A549 (cell line): ENCODE measurements around the gene PTPRN2. TPM values are rescaled to one million over a fixed set of nuclear protein-coding genes. Genes with fewer than 3 reads are reported as not detected.

Source experiments
- ATAC-seq, 2 experiments: fragments of 200-7000 bp in 1 of 2; fragments of >200 bp in 1 of 2; cut with Nextera tagmentation in 1 of 2; cut with Tn5 transposase in 1 of 2; 3 replicates each; pipeline versions ENCODE4 v1.8.0 to v1.9.1; 2018 to 2020; ENCODE audit warnings: mild to moderate bottlenecking in 1 of 2, moderate library complexity in 1 of 2
- CTCF ChIA-PET: fragments of 300-600 bp; sonication (Branson Sonifier 250); formaldehyde crosslinking; extraction: SDS; loops from one replicate; lab custom pipeline; 2021; ENCODE audit warnings: antibody characterized with exemption, inconsistent platforms; lab: Yijun Ruan, JAX
- POLR2A ChIA-PET: fragments of 350-600 bp; formaldehyde crosslinking; extraction: SDS; loops from one replicate; lab custom pipeline; 2021; ENCODE audit warnings: antibody characterized with exemption, inconsistent platforms; lab: Yijun Ruan, JAX
- DNase-seq, 2 experiments: peaks; one replicate each; pipeline versions ENCODE4 v3.0.0 to v3.0.0-alpha.2; 2011 to 2016; ENCODE audit warnings: low read depth in 1 of 2, low spot score in 1 of 2
- FAIRE-seq: peaks from 2 replicates; lab custom pipeline; 2011; peaks lifted over from hg19 to GRCh38; lab: Jason Lieb, UNC
- H3K27ac ChIP-seq, 2 experiments: fragments of >200 bp; sonication (Bioruptor Twin); formaldehyde crosslinking; 3 replicates each; pipeline ENCODE4 v1.5.1; 2016 to 2017
- H3K4me1 ChIP-seq: fragments of >200 bp; sonication (Bioruptor Twin); formaldehyde crosslinking; 3 replicates; pipeline ENCODE4 v1.6.1; 2016
- H3K4me2 ChIP-seq: fragments of >200 bp; sonication (Bioruptor Twin); formaldehyde crosslinking; 3 replicates; pipeline ENCODE4 v1.6.1; 2016
- H3K4me3 ChIP-seq: fragments of >200 bp; sonication (Bioruptor Twin); formaldehyde crosslinking; 3 replicates; pipeline ENCODE4 v1.5.1; 2016
- H3K9me3 ChIP-seq: fragments of >200 bp; sonication (Bioruptor Twin); formaldehyde crosslinking; 3 replicates; pipeline ENCODE4 v1.6.1; 2016
- BCL3 ChIP-seq: fragments of >200 bp; sonication (Bioruptor Twin); formaldehyde crosslinking; IDR thresholded peaks from 3 replicates; pipeline ENCODE4 v1.6.1; 2016
- BHLHE40 ChIP-seq: IDR thresholded peaks from 2 replicates; pipeline ENCODE4 v1.6.1; 2012; ENCODE audit warnings: low read depth, low read length, inconsistent platforms
- CHD2 ChIP-seq: fragments of 150-350 bp; IDR thresholded peaks from 2 replicates; pipeline ENCODE4 v1.6.1; 2014; ENCODE audit warnings: low read length; ENCODE audit not compliant: partially characterized antibody
- CHD4 ChIP-seq: fragments of 200-600 bp; sonication (generic); IDR thresholded peaks from 2 replicates; pipeline ENCODE4 v1.6.1; 2016; ENCODE audit warnings: antibody characterized with exemption, mild to moderate bottlenecking, borderline replicate concordance
- EHMT2 ChIP-seq: fragments of 200-600 bp; sonication (generic); IDR thresholded peaks from 2 replicates; pipeline ENCODE4 v1.6.1; 2016; ENCODE audit warnings: antibody characterized with exemption, low read depth, mild to moderate bottlenecking, moderate library complexity
- FOXS1 ChIP-seq: fragments of 250-450 bp; sonication (Bioruptor Pico); IDR thresholded peaks from 2 replicates; pipeline ENCODE4 v1.5.0; 2020; ENCODE audit warnings: mild to moderate bottlenecking, moderate library complexity
- GATA3 ChIP-seq: IDR thresholded peaks from 2 replicates; pipeline ENCODE4 v1.6.1; 2012; ENCODE audit warnings: borderline replicate concordance
- HDAC2 ChIP-seq: fragments of 200-600 bp; sonication (generic); IDR thresholded peaks from 2 replicates; pipeline ENCODE4 v1.6.1; 2016
- HEYL ChIP-seq: fragments of 250-450 bp; sonication (Bioruptor Pico); IDR thresholded peaks from 2 replicates; pipeline ENCODE4 v1.8.0; 2021; ENCODE audit warnings: mild to moderate bottlenecking, moderate library complexity
- HOXB5 ChIP-seq: fragments of 250-450 bp; sonication (Bioruptor Pico); IDR thresholded peaks from 2 replicates; pipeline ENCODE4 v1.5.0; 2020; ENCODE audit warnings: mild to moderate bottlenecking, moderate library complexity
- JUN ChIP-seq, 2 experiments: fragments of >200 bp; sonication (Bioruptor Twin); formaldehyde crosslinking; IDR thresholded peaks; 2 replicates in 1 of 2; 3 replicates in 1 of 2; pipeline ENCODE4 v1.6.1; 2016 to 2017
- KDM1A ChIP-seq: fragments of 200-600 bp; sonication (generic); IDR thresholded peaks from 2 replicates; pipeline ENCODE4 v1.6.1; 2016; ENCODE audit warnings: low read depth, mild to moderate bottlenecking
- MAFK ChIP-seq: fragments of 450-650 bp; IDR thresholded peaks from 2 replicates; pipeline ENCODE4 v1.6.1; 2014; ENCODE audit not compliant: partially characterized antibody
- MAX ChIP-seq: IDR thresholded peaks from 2 replicates; pipeline ENCODE4 v1.6.1; 2012
- PBX3 ChIP-seq: IDR thresholded peaks from 2 replicates; pipeline ENCODE4 v1.6.1; 2012
- POLR2AphosphoS2 ChIP-seq: conservative IDR thresholded peaks from 2 replicates; pipeline ENCODE4 v1.6.1; 2012; ENCODE audit warnings: low read length, improper control_type of control experiment, inconsistent platforms
- RNF2 ChIP-seq: fragments of 200-600 bp; sonication (generic); IDR thresholded peaks from 2 replicates; pipeline ENCODE4 v1.6.1; 2016; ENCODE audit warnings: low read depth, mild to moderate bottlenecking, antibody characterized with exemption, moderate library complexity, borderline replicate concordance
- SREBF2 ChIP-seq: fragments of 450-650 bp; IDR thresholded peaks from 2 replicates; pipeline ENCODE4 v1.6.1; 2014; ENCODE audit warnings: mild to moderate bottlenecking, moderate library complexity
- TFCP2L1 ChIP-seq: fragments of 250-450 bp; sonication (Bioruptor Pico); IDR thresholded peaks from 2 replicates; pipeline ENCODE4 v1.5.0; 2021; ENCODE audit warnings: mild to moderate bottlenecking
- ZNF302 ChIP-seq: fragments of 250-450 bp; sonication (Bioruptor Pico); IDR thresholded peaks from 2 replicates; pipeline ENCODE4 v1.9.0; 2021; ENCODE audit warnings: inconsistent platforms, mild to moderate bottlenecking, moderate library complexity
- ZSCAN20 ChIP-seq: fragments of 250-450 bp; sonication (Bioruptor Pico); IDR thresholded peaks from 2 replicates; pipeline ENCODE4 v1.8.0; 2022; ENCODE audit warnings: mild to moderate bottlenecking, moderate library complexity
- WGBS: methylation state at CpG from one replicate; pipeline ENCODE4 v1.1.6; 2017; ENCODE audit errors: missing lambda C conversion rate; 5-methylcytosine and 5-hydroxymethylcytosine counted together
- polyA plus RNA-seq, 4 experiments: library from polyadenylated mRNA; depleted of rRNA in 3 of 4; stranded (reverse); fragments of >200 nt; fragmentation: RNase III in 1 of 4; extraction: RNeasy Plus Mini Kit Qiagen cat#74134 plus additional on column Dnase treatment in 1 of 4; gene quantifications; 2 replicates in 3 of 4; 3 replicates in 1 of 4; pipeline ENCODE4 v1.2.3, GENCODE V29; 2011 to 2017
- TF ChIP-seq, protein P1 (sequence below): fragments of 200-600 bp; sonication (generic); IDR thresholded peaks from 2 replicates; pipeline ENCODE4 v1.6.1; 2016; ENCODE audit warnings: antibody characterized with exemption, mild to moderate bottlenecking, moderate library complexity
- TF ChIP-seq, protein P2 (sequence below): fragments of >200 bp; sonication (Bioruptor Twin); formaldehyde crosslinking; IDR thresholded peaks from 3 replicates; pipeline ENCODE4 v1.5.1; 2016

PTPRN2 gene
- polyA plus RNA-seq, 2 of the 4 experiments (the other 2 are of a cell fraction), result 0.41 to 1.2 TPM

DNA sequence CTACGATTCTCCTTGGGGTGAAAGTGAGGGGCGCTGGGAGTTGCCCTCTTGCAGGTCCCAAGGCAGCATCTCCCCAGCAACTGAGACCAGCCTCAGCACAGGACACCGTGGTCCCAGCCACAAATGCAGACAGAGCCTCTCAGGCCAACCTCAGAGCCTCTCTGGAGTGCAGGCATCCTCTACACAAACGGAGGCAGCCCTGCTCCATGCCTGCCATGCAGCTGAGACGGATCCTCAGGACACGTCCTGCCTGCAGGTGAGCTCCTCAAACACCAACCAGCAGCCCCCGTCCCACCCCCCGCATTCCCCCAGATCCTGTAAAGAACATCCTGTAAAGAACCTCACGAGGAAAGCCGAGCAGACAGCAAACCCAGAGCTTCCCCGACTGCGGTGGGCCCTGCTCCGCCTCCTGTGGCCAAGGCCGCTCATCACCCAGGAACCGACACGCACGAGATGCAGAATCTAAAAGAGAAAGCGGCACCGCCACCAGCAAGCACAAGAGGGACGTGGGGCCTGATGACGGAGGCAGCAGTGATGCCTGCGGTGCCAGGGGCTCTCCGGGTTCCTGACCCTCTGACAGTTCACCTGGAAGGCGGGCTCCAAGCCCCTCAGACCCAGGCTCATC, 186.9 kb downstream of the PTPRN2 start:
- no peak overlapping the region for H3K27ac ChIP-seq
- 85% methylated on average over 22 of the region's 24 CpGs for WGBS
- ChIA-PET CTCF (interaction anchor here (1.6 kb wide), 1 partner anchor 10 kb away, joined by 6 read pairs; no protein-coding TSS in a partner anchor), POLR2A (no interaction called here)
- peaks cover 7% of the 10 kb centered on the region; the same call in 1 of the 3 replicates for H3K9me3 ChIP-seq
- FAIRE-seq (no peak), DNase-seq (no peak), ATAC-seq (no peak)
- TF ChIP-seq BCL3, result no peak
- TF ChIP-seq HOXB5, result no peak
- TF ChIP-seq TFCP2L1, result no peak
- no peak for TF ChIP-seq PBX3
- H3K4me2 ChIP-seq, result no peak overlapping the region
- no peak overlapping the region for H3K4me3 ChIP-seq
- peaks cover 16% of the 10 kb centered on the region for H3K4me1 ChIP-seq

DNA sequence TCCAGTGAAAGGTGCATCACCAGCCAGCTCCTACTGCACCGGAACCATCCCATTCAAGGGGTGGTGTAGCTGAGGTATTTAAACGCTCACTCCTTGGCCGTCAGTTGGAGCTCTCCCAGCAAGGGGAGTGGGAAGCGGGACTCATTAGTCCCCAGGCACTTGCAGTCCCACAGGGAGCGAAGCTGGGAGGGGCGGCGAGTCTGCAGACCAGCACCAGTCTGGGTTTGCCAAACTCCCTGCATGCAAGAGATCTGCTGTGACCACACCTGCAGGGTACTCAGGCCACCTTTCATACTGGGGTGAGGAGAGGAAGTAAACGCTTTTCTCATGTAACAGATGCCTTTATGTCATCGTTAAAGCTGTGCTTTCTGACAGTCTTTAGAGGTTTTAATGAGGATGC, 187.9 kb downstream of the PTPRN2 start:
- WGBS, result 80% methylated on average over 9 of the region's 9 CpGs
- CTCF ChIA-PET, result interaction anchor here (1.6 kb wide), 1 partner anchor 10 kb away, joined by 6 read pairs; no protein-coding TSS in a partner anchor
- TF ChIP-seq HDAC2, result no peak
- TF ChIP-seq POLR2AphosphoS2, result no peak
- no peak for TF ChIP-seq HEYL (CRISPR knock-in tag)
- TF ChIP-seq FOXS1 (CRISPR knock-in tag), result no peak
- no peak for TF ChIP-seq MAFK
- TF ChIP-seq, protein P1, sequence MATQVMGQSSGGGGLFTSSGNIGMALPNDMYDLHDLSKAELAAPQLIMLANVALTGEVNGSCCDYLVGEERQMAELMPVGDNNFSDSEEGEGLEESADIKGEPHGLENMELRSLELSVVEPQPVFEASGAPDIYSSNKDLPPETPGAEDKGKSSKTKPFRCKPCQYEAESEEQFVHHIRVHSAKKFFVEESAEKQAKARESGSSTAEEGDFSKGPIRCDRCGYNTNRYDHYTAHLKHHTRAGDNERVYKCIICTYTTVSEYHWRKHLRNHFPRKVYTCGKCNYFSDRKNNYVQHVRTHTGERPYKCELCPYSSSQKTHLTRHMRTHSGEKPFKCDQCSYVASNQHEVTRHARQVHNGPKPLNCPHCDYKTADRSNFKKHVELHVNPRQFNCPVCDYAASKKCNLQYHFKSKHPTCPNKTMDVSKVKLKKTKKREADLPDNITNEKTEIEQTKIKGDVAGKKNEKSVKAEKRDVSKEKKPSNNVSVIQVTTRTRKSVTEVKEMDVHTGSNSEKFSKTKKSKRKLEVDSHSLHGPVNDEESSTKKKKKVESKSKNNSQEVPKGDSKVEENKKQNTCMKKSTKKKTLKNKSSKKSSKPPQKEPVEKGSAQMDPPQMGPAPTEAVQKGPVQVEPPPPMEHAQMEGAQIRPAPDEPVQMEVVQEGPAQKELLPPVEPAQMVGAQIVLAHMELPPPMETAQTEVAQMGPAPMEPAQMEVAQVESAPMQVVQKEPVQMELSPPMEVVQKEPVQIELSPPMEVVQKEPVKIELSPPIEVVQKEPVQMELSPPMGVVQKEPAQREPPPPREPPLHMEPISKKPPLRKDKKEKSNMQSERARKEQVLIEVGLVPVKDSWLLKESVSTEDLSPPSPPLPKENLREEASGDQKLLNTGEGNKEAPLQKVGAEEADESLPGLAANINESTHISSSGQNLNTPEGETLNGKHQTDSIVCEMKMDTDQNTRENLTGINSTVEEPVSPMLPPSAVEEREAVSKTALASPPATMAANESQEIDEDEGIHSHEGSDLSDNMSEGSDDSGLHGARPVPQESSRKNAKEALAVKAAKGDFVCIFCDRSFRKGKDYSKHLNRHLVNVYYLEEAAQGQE, result no peak
- no peak for TF ChIP-seq BHLHE40
- TF ChIP-seq, protein P2, sequence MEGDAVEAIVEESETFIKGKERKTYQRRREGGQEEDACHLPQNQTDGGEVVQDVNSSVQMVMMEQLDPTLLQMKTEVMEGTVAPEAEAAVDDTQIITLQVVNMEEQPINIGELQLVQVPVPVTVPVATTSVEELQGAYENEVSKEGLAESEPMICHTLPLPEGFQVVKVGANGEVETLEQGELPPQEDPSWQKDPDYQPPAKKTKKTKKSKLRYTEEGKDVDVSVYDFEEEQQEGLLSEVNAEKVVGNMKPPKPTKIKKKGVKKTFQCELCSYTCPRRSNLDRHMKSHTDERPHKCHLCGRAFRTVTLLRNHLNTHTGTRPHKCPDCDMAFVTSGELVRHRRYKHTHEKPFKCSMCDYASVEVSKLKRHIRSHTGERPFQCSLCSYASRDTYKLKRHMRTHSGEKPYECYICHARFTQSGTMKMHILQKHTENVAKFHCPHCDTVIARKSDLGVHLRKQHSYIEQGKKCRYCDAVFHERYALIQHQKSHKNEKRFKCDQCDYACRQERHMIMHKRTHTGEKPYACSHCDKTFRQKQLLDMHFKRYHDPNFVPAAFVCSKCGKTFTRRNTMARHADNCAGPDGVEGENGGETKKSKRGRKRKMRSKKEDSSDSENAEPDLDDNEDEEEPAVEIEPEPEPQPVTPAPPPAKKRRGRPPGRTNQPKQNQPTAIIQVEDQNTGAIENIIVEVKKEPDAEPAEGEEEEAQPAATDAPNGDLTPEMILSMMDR, result no peak
- no peak for TF ChIP-seq RNF2

DNA sequence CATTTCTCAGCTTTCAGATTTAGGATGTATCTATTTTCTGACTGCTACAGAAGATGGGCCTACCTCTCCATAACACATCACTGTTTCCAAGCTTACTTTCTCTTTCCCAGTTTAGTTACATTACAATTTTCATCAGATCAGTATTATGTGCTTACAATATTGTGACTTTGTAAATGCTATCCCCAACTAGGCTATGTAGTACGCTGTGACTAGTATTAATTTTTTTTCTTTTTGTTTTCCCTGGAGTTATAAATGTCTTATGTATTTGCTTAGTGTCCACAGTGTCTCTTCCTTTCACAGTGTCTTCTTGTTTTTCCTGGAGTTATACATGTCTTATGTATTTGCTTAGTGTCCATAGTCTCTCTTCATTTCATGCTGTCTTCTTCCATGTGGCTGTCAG, 188.9 kb downstream of the PTPRN2 start:
- ATAC-seq (no peak), DNase-seq (no peak), FAIRE-seq (no peak)
- Histone ChIP-seq H3K4me2 (no peak overlapping the region), H3K4me1 (peaks cover 16% of the 10 kb centered on the region), H3K4me3 (no peak overlapping the region), H3K9me3 (peaks cover 7% of the 10 kb centered on the region; the same call in 1 of the 3 replicates), H3K27ac (no peak overlapping the region)
- ChIA-PET CTCF (interaction anchor here (0.6 to 3.8 kb wide), 2 partner anchors 9 to 11 kb away, joined by 3 to 16 read pairs; no protein-coding TSS in a partner anchor), POLR2A (no interaction called here)
- 83% methylated on average over 1 of the region's 1 CpG for WGBS
- TF ChIP-seq ZNF302 (CRISPR knock-in tag) (no peak), MAX (no peak), EHMT2 (no peak), JUN (IDR thresholded peaks at IDR 0.05) (no peak), GATA3 (no peak), HOXB5 (no peak), ZSCAN20 (CRISPR knock-in tag) (no peak), SREBF2 (no peak), CHD2 (no peak), HEYL (CRISPR knock-in tag) (no peak), POLR2AphosphoS2 (no peak), CHD4 (no peak), KDM1A (no peak)
- TF ChIP-seq, protein P2, result no peak

More for the DNA sequence above, 187.9 kb downstream of the PTPRN2 start:
- ATAC-seq (no peak), DNase-seq (no peak), FAIRE-seq (no peak)
- Histone ChIP-seq H3K27ac (no peak overlapping the region), H3K4me1 (peaks cover 16% of the 10 kb centered on the region), H3K4me2 (no peak overlapping the region), H3K4me3 (no peak overlapping the region), H3K9me3 (peaks cover 7% of the 10 kb centered on the region; the same call in 1 of the 3 replicates)
- POLR2A ChIA-PET, result no interaction called here
